HepG2 (cell line): ENCODE results near the gene CAPRIN2. TPM values are rescaled to one million over a fixed set of nuclear protein-coding genes. Genes with fewer than 3 reads are reported as not detected.

Experiments
- AKNA ChIP-seq: sonication (generic); formaldehyde crosslinking; IDR thresholded peaks from 2 replicates; pipeline ENCODE4 v1.4.0; 2020; ENCODE audit warnings: missing genetic modification reagents, borderline replicate concordance
- ATF4 ChIP-seq, 2 experiments: fragments of 450-650 bp in 1 of 2; sonication (generic) in 1 of 2; formaldehyde crosslinking; IDR thresholded peaks; 2 replicates each; pipeline versions ENCODE4 v1.5.0 to v1.8.0; 2020 to 2022; ENCODE audit warnings: mild to moderate bottlenecking in 1 of 2, missing genetic modification reagents in 1 of 2
- BRCA1 ChIP-seq: sonication (generic); formaldehyde crosslinking; IDR thresholded peaks from 2 replicates; pipeline ENCODE4 v1.4.0; 2020; ENCODE audit warnings: missing genetic modification reagents
- MBD4 ChIP-seq: IDR thresholded peaks from 2 replicates; pipeline ENCODE4 v1.6.1; 2012; ENCODE audit warnings: low read length, inconsistent platforms, borderline replicate concordance
- NCOA2 ChIP-seq: sonication (generic); formaldehyde crosslinking; IDR thresholded peaks from 2 replicates; pipeline ENCODE4 v1.8.0; 2022; ENCODE audit warnings: inconsistent platforms
- SATB2 ChIP-seq: sonication (generic); formaldehyde crosslinking; IDR thresholded peaks from 2 replicates; pipeline ENCODE4 v1.5.0; 2020; ENCODE audit warnings: missing genetic modification reagents
- SNAI1 ChIP-seq: sonication (generic); formaldehyde crosslinking; IDR thresholded peaks from 2 replicates; pipeline ENCODE4 v1.5.0; 2020; ENCODE audit warnings: mild to moderate bottlenecking, missing genetic modification reagents, borderline replicate concordance
- SNAPC4 ChIP-seq: sonication (generic); formaldehyde crosslinking; IDR thresholded peaks from 2 replicates; pipeline ENCODE4 v1.4.0; 2020; ENCODE audit warnings: mild to moderate bottlenecking, missing genetic modification reagents
- TEF ChIP-seq: sonication (generic); formaldehyde crosslinking; IDR thresholded peaks from 2 replicates; pipeline ENCODE4 v1.5.0; 2020; ENCODE audit warnings: missing genetic modification reagents
- TP53 ChIP-seq: sonication (generic); formaldehyde crosslinking; conservative IDR thresholded peaks from 2 replicates; pipeline ENCODE4 v1.4.0; 2020; ENCODE audit warnings: missing genetic modification reagents
- YEATS2 ChIP-seq: sonication (generic); formaldehyde crosslinking; IDR thresholded peaks from 2 replicates; pipeline ENCODE4 v1.4.0; 2020; ENCODE audit warnings: missing genetic modification reagents, borderline replicate concordance
- ZFP1 ChIP-seq: IDR thresholded peaks from 2 replicates; pipeline ENCODE4 v1.6.1; 2016
- polyA plus RNA-seq, 8 experiments: library from polyadenylated mRNA; depleted of rRNA in 3 of 8; stranded (reverse) in 7 of 8; unstranded in 1 of 8; fragments of >200 nt; fragmentation: Illumina TruSeq in 4 of 8; extraction: Trizol in 4 of 8; gene quantifications; 2 replicates each; pipeline versions ENCODE4 v1.2.1 to v1.2.3, GENCODE V29; 2011 to 2016; ENCODE audit warnings: low read depth in 4 of 8, missing spikeins in 1 of 8, mixed read lengths in 1 of 8; ENCODE audit not compliant: insufficient read depth in 1 of 8
- total RNA-seq, 5 experiments: library from RNA; depleted of rRNA; stranded (reverse); fragments of >200 nt; fragmentation: Illumina TruSeq; extraction: Trizol; gene quantifications; 2 replicates each; pipeline ENCODE4 v1.2.3, GENCODE V29; 2016; ENCODE audit warnings: low read depth in 1 of 5

The CAPRIN2 gene
- total and polyA plus RNA-seq, 2 of the 13 experiments (the other 11 are each of a cell fraction or from before 2014, with no cell fraction given): 21.7 to 30.6 TPM

GRCh38 chr12:30695199-30696102 is 59.3 kb downstream of the CAPRIN2 start, which contains the start of gene IPO8 (continued):
- TF ChIP-seq AKNA (CRISPR knock-in tag) (no peak), ATF4 (CRISPR knock-in tag; IDR thresholded peaks at IDR 0.05) (no peak), SNAPC4 (no peak), TP53 (CRISPR knock-in tag) (0 out of 2 replicates have a peak, but pooled peaks have one; percentile 40), NCOA2 (CRISPR knock-in tag) (no peak), SATB2 (CRISPR knock-in tag) (no peak), TEF (CRISPR knock-in tag) (no peak), YEATS2 (peak; percentile 67; the same call in 1 of the 2 replicates), ZFP1 (CRISPR knock-in tag) (no peak), BRCA1 (CRISPR knock-in tag) (0 out of 2 replicates have a peak, but pooled peaks have one; percentile 36), SNAI1 (no peak), MBD4 (no peak)
